OCI-LY3 (cell line): ENCODE results near the gene MGRN1.

Source experiments
- EZH2phosphoT487 ChIP-seq: fragments of 200-600 bp; shearing (Covaris generic); IDR thresholded peaks from 2 replicates; pipeline ENCODE4 v1.6.1; 2018; ENCODE audit warnings: antibody characterized with exemption, mixed run types, low read depth
- TF ChIP-seq, protein P1 (sequence below): fragments of 200-600, 300-600 bp; sonication (generic); IDR thresholded peaks from 2 replicates; pipeline ENCODE4 v1.5.1; 2014; ENCODE audit warnings: antibody characterized with exemption, low read length, low read depth

DNA sequence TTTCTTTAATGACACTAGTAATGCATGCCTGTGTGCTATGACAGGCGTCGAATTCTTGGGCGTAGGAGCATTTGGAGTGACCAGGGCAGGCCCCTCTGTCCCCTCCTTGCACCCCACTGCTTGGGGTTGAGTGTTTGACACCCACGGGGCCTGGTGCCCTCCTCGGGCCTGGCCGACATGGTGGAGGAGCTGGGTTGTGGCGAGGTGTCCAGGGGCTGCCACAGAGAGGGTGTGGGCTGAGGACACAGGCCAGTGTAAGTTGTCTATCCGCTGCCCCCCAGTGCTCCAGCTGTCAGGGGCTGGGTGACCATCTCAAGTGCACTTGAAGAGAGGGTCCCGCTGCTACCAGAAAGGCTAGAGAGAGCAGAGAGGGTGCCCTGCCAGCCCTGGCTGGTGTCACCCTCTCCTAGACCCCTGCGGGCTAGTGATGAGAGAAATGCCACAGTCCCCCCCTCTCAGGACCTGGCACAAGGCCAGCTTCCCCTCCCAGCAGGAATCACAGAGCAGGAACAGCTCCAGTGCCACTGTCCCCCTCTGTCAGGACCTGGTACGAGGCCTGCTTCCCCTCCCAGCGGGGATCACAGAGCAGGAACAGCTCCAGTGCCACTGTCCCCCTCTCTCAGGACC is 30.5 kb downstream of the MGRN1 start:
- TF ChIP-seq, protein P1, sequence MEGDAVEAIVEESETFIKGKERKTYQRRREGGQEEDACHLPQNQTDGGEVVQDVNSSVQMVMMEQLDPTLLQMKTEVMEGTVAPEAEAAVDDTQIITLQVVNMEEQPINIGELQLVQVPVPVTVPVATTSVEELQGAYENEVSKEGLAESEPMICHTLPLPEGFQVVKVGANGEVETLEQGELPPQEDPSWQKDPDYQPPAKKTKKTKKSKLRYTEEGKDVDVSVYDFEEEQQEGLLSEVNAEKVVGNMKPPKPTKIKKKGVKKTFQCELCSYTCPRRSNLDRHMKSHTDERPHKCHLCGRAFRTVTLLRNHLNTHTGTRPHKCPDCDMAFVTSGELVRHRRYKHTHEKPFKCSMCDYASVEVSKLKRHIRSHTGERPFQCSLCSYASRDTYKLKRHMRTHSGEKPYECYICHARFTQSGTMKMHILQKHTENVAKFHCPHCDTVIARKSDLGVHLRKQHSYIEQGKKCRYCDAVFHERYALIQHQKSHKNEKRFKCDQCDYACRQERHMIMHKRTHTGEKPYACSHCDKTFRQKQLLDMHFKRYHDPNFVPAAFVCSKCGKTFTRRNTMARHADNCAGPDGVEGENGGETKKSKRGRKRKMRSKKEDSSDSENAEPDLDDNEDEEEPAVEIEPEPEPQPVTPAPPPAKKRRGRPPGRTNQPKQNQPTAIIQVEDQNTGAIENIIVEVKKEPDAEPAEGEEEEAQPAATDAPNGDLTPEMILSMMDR = no peak
- no peak for TF ChIP-seq EZH2phosphoT487
